SJCRH30 (cell line): ENCODE measurements around the gene MEP1A. TPM values are rescaled to one million over a fixed set of nuclear protein-coding genes. Genes with fewer than 3 reads are reported as not detected.
"Not testable (repeated sequence)": the region's sequence is repeated elsewhere in the genome, so short reads cannot be mapped to it uniquely, and the experiment has no call there.

Source experiments
- DNase-seq, 2 experiments: peaks; one replicate each; pipeline ENCODE4 v3.0.0-alpha.2; 2015 to 2020
- H3K27ac ChIP-seq: fragments of 250-450 bp; sonication (Bioruptor Pico); 2 replicates; pipeline ENCODE4 v1.5.1; 2020; ENCODE audit warnings: mild to moderate bottlenecking, moderate library complexity
- H3K27me3 ChIP-seq: fragments of 250-450 bp; sonication (Bioruptor Pico); 2 replicates; pipeline ENCODE4 v1.5.1; 2020; ENCODE audit warnings: mild to moderate bottlenecking, moderate library complexity
- H3K36me3 ChIP-seq: fragments of 250-450 bp; sonication (Bioruptor Pico); 2 replicates; pipeline ENCODE4 v1.5.1; 2020; ENCODE audit warnings: mild to moderate bottlenecking, moderate library complexity
- H3K4me1 ChIP-seq: fragments of 250-450 bp; sonication (Bioruptor Pico); 2 replicates; pipeline ENCODE4 v1.5.1; 2020; ENCODE audit warnings: mild to moderate bottlenecking, moderate library complexity
- H3K4me3 ChIP-seq: fragments of 250-450 bp; sonication (Bioruptor Pico); 2 replicates; pipeline ENCODE4 v1.5.1; 2020; ENCODE audit warnings: mild to moderate bottlenecking, moderate library complexity
- H3K9me3 ChIP-seq: fragments of 250-450 bp; sonication (Bioruptor Pico); replicated peaks from 2 replicates; pipeline ENCODE4 v1.5.1; 2020; ENCODE audit warnings: mild to moderate bottlenecking, moderate library complexity
- total RNA-seq: library from RNA; depleted of rRNA; stranded (reverse); fragments of >200 nt; shearing (Covaris generic); gene quantifications from 2 replicates; pipeline ENCODE4 v1.2.3, GENCODE V29; 2014

The MEP1A gene
- total RNA-seq, 1 experiment from 2014 or later, result not detected

DNA sequence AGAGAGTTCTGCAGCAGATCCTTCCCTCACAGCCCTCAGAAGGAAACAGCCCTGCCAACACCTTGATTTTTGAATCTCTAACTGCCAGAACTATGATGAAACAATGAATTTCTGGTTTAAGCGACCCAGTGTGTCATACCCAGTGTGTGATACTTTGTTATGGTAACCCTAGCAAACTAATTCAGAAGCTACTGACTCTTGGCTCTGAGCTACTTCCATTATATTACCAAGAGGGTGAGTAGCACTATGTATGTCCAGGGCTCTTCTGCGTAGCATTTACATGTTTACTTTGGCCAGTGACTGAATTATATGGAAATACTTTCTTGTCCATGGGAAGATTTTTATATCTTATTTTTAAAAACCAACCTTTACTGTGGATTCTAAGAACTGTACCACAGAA, 29.7 kb upstream of the MEP1A start:
- DNase-seq, result no peak
- H3K36me3 ChIP-seq, result no peaks in the 10 kb centered on the region
- no peaks in the 10 kb centered on the region for H3K9me3 ChIP-seq
- no peaks in the 10 kb centered on the region for H3K4me1 ChIP-seq
- H3K27ac ChIP-seq, result no peak overlapping the region
- no peaks in the 10 kb centered on the region for H3K27me3 ChIP-seq
- no peak overlapping the region for H3K4me3 ChIP-seq

- not testable (repeated sequence) for H3K9me3 ChIP-seq, H3K27ac ChIP-seq, H3K36me3 ChIP-seq, DNase-seq, H3K27me3 ChIP-seq, H3K4me3 ChIP-seq, H3K4me1 ChIP-seq
Observed at GRCh38 chr6:46764280-46764679, 28.9 kb upstream of the MEP1A start.

DNA sequence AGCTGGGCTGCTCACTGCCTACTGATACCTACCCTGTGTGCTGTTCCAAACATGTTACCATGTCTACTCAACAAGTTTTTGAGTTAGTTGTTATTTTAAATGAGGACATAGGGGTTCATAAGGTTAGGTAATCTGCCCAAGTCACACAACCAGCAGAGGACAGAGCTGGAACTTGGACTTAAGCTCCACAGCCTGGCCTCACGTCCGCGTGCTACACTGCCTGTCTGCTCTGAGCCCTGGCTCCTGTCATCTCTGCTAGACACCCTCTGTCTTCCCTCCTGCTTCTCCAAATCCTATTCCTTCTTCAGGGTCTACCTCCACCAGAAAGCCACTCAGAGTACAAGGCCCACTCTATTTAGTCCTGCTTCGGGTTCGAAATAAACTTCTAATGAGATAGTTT, 28.2 kb upstream of the MEP1A start:
- Histone ChIP-seq H3K27me3 (no peaks in the 10 kb centered on the region), H3K4me3 (no peak overlapping the region), H3K9me3 (no peaks in the 10 kb centered on the region), H3K27ac (no peak overlapping the region), H3K36me3 (no peaks in the 10 kb centered on the region), H3K4me1 (no peaks in the 10 kb centered on the region)
- DNase-seq, result no peak

DNA sequence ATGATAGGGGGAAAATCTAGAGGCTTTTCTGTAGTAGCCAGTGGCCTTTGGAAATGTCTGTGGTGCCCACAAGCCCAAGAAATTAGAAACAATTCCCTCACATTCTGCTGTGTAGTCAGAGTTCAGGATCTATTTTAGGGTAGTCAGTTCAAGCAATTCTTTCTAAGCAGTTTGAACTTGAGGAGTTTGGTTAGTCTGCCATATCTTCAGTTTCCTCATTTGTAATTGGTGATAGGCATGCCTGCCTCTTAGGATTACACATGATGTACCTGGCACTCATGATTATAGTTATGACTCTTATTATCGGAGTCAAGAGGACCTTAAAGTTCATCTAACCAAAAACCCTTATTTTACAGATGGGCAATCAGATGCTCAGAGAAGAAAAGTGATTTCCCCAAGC, 21.2 kb upstream of the MEP1A start:
- no peaks in the 10 kb centered on the region for H3K27me3 ChIP-seq
- no peak overlapping the region for H3K27ac ChIP-seq
- no peak overlapping the region for H3K4me3 ChIP-seq
- no peaks in the 10 kb centered on the region for H3K4me1 ChIP-seq
- DNase-seq, result no peak
- H3K36me3 ChIP-seq, result no peaks in the 10 kb centered on the region
- H3K9me3 ChIP-seq, result no peaks in the 10 kb centered on the region

GRCh38 chr6:46772762-46773161, 20.4 kb upstream of the MEP1A start:
- Histone ChIP-seq H3K27me3 (no peaks in the 10 kb centered on the region), H3K36me3 (no peaks in the 10 kb centered on the region), H3K4me1 (no peaks in the 10 kb centered on the region), H3K27ac (no peak overlapping the region), H3K9me3 (no peaks in the 10 kb centered on the region), H3K4me3 (no peak overlapping the region)
- no peak for DNase-seq

- Histone ChIP-seq H3K27ac (no peak overlapping the region), H3K27me3 (no peaks in the 10 kb centered on the region), H3K9me3 (no peaks in the 10 kb centered on the region), H3K36me3 (no peaks in the 10 kb centered on the region), H3K4me3 (no peak overlapping the region), H3K4me1 (no peaks in the 10 kb centered on the region)
- DNase-seq, result no peak
Observed at GRCh38 chr6:46773201-46773855, 19.9 kb upstream of the MEP1A start.

DNA sequence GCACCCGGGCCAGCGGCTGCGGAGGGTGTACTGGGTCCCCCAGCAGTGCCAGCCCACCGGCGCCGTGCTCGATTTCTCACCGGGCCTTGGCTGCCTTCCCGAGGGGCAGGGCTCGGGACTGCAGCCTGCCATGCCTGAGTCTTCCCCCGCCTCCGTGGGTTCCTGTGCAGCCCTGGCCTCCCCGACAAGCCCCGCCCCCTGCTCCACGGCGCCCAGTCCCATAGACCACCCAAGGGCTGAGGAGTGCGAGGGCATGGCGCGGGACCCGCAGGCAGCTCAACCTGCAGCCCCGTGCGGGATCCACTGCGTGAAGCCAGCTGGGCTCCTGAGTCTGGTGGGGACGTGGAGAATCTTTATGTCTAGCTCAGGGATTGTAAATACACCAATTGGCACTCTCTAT, 18.5 kb upstream of the MEP1A start:
- not testable (repeated sequence) for H3K27me3 ChIP-seq, DNase-seq, H3K27ac ChIP-seq, H3K4me1 ChIP-seq, H3K36me3 ChIP-seq, H3K4me3 ChIP-seq, H3K9me3 ChIP-seq

DNA sequence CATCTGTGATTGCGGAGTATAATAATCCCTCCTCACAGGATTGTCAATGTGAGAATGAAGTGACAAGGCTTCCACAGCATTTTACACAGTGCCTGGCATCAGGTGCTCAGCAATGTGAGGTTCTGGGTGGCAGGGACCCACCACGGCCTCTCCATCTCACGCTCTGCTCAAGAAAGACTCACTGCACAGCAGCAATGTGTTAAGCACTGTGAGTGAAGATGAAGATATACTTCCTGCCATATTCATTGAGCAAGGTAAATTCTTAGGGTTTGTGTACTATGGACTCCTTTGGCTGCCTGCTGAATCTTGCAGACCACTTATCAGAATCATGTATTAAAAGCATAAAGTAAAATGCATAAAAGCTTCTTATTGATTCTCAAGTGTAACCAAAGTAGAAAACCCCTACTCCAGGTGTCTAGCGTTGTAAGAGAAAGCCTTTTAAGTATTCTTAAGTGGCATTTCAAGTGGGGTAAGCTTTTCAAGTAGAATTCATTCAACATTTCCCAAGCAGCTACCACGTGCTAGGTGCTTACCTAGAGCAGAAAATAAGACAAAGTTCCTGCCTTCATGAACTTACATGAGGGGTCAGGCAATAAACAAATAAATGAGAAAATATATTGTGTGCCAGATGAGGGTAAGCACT, 17.0 kb upstream of the MEP1A start:
- Histone ChIP-seq H3K27ac (no peak overlapping the region), H3K27me3 (no peaks in the 10 kb centered on the region)
- no peak for DNase-seq

DNA sequence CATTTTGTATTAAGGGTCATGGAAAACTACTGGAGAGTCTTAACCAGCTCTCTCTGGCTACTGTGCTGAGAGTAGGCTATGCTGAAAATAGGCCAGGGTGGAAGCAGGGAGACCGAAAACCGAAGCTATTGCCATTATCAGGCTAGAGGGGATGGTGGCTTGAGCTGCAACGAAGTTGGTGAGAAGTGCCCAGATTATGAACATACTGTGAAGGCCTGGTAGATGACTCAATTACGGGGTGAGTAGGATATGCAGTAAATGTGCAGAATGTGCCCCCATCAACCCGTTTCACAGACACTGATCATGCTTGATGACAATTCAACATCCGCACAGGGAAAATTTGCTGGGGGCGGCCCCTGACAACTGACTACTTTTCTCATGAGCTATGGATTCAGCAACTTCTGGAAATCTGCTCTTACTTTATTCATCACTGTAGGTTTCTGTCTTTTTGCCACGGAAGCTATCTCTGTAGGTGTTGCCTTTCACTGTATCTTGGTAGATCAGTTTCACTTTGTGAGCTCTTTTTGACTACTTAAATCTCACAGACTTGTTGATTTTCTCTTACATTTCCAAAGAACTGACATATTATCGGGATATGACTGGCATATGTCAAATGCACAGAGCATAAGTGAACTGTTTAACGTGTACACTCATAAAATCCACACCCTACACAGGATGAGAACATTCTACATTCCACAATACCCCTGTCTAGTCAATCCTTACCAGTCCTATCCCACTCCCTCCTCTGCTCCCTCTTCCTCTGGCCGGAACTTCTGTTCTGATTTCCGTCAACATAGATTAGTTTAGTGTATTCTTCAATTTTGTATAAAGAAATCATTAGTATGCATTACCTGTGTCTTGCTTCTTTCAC, 15.5 kb upstream of the MEP1A start:
- Histone ChIP-seq H3K27me3 (no peaks in the 10 kb centered on the region), H3K27ac (no peak overlapping the region), H3K4me3 (no peak overlapping the region), H3K4me1 (no peaks in the 10 kb centered on the region), H3K9me3 (no peaks in the 10 kb centered on the region), H3K36me3 (no peaks in the 10 kb centered on the region)
- no peak for DNase-seq

More for the DNA sequence above, 17.0 kb upstream of the MEP1A start:
- no peak overlapping the region for H3K4me3 ChIP-seq
- no peaks in the 10 kb centered on the region for H3K36me3 ChIP-seq
- no peaks in the 10 kb centered on the region for H3K4me1 ChIP-seq
- no peaks in the 10 kb centered on the region for H3K9me3 ChIP-seq

DNA sequence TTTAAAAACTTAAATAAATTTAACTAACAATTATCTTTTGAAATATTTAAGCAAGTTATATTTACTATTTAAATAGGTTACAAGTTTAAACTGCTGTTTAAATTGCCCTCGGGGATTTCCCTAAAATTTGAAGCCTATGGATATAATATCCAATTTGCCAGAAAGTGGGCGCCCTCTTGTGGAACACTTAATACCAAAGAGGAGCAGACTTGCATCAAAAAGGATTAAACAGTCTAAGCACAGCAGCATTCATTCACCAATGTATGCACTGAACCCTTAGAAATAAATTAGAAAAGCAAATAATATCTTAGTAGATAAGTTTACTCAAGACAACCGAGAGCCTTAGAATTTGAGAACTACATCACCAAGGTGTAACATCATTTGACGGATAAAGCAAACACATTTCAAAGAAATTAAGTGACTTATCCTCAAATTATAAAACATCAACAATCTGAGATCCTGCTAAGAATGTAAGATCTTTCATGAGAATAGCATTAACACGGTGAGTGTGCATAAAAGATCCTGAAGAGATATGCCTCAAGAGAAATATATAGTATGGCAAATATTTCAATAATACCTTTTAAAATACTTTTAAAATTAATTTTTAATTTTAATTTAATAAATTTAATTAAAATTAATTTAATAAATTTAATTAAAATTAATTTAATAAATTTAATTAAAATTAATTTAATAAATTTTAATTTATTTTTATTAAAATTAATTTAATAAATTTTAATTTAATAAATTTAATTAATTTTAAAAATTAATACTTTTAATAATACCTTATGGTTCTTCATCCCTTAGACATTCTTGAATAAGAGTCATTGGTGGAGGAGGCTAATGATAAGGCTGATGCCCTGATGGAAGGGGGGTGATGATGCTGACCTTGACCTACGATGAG, 11.5 kb upstream of the MEP1A start:
- no peaks in the 10 kb centered on the region for H3K4me1 ChIP-seq
- no peaks in the 10 kb centered on the region for H3K9me3 ChIP-seq
- H3K4me3 ChIP-seq, result no peak overlapping the region
- peak; percentile 50 to 73 for DNase-seq
- H3K27ac ChIP-seq, result no peak overlapping the region
- H3K36me3 ChIP-seq, result no peaks in the 10 kb centered on the region
- no peaks in the 10 kb centered on the region for H3K27me3 ChIP-seq

- Histone ChIP-seq H3K4me1 (no peaks in the 10 kb centered on the region), H3K4me3 (no peak overlapping the region), H3K27ac (no peak overlapping the region), H3K27me3 (no peaks in the 10 kb centered on the region), H3K36me3 (no peaks in the 10 kb centered on the region), H3K9me3 (no peaks in the 10 kb centered on the region)
- DNase-seq, result no peak
Observed at GRCh38 chr6:46784535-46784934, 8.7 kb upstream of the MEP1A start.

GRCh38 chr6:46787871-46788540, 5.2 kb upstream of the MEP1A start:
- no peak overlapping the region for H3K27ac ChIP-seq
- no peaks in the 10 kb centered on the region for H3K36me3 ChIP-seq
- H3K27me3 ChIP-seq, result no peaks in the 10 kb centered on the region
- H3K4me3 ChIP-seq, result no peak overlapping the region
- DNase-seq, result no peak
- H3K9me3 ChIP-seq, result no peaks in the 10 kb centered on the region
- no peaks in the 10 kb centered on the region for H3K4me1 ChIP-seq

DNA sequence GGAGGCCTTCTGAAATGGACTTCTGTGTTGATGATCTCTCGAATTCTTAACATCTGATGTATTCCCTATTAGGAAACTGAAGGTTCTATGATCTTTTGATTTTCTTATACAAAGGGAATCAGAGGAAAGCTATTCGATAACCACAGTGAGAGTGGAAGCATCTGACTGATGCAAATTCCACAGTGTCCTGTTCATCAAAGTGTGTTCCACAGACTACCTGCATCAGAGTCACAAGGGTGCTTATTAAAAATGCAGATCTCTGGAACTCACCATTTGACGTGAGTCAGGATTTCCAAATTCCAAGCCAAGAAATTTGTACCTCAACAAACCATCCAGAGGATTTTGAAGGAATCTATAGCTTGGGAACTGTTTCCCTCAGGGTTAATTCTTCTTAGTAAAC, 4.4 kb upstream of the MEP1A start:
- no peak for DNase-seq

More for the DNA sequence above, 4.4 kb upstream of the MEP1A start:
- H3K4me3 ChIP-seq, result no peak overlapping the region
- no peak overlapping the region for H3K27ac ChIP-seq
- no peaks in the 10 kb centered on the region for H3K9me3 ChIP-seq
- no peaks in the 10 kb centered on the region for H3K4me1 ChIP-seq
- no peaks in the 10 kb centered on the region for H3K27me3 ChIP-seq
- no peaks in the 10 kb centered on the region for H3K36me3 ChIP-seq
